Fibroblast of lung (primary cell): ENCODE data around the gene MMRN1. TPM values are rescaled to one million over a fixed set of nuclear protein-coding genes. Genes with fewer than 3 reads are reported as not detected.

Experiments used
- DNase-seq, 2 donors: peaks; one replicate each; pipeline versions ENCODE4 v3.0.0 to v3.0.0-alpha.2; 2010; ENCODE audit warnings: low read depth in 2 of 2
- H2AFZ ChIP-seq: 2 replicates; pipeline ENCODE4 v1.5.1; 2012; ENCODE audit warnings: low read length, control low read depth, inconsistent platforms
- H3K27ac ChIP-seq: 2 replicates; pipeline ENCODE4 v1.5.1; 2011; ENCODE audit warnings: low read length, control low read depth; ENCODE audit not compliant: insufficient read depth
- H3K27me3 ChIP-seq: 2 replicates; pipeline ENCODE4 v1.5.1; 2011; ENCODE audit warnings: mild to moderate bottlenecking, low read length; ENCODE audit not compliant: control insufficient read depth, insufficient read depth
- H3K36me3 ChIP-seq: 2 replicates; pipeline ENCODE4 v1.5.1; 2011; ENCODE audit warnings: low read length; ENCODE audit not compliant: control insufficient read depth, insufficient read depth
- H3K4me1 ChIP-seq: 2 replicates; pipeline ENCODE4 v1.5.1; 2011; ENCODE audit warnings: low read length; ENCODE audit not compliant: control insufficient read depth, insufficient read depth; ENCODE audit errors: extremely low read depth
- H3K4me2 ChIP-seq: 2 replicates; pipeline ENCODE4 v1.5.1; 2011; ENCODE audit warnings: low read length, control low read depth; ENCODE audit not compliant: insufficient read depth; ENCODE audit errors: extremely low read depth
- H3K4me3 ChIP-seq, 4 experiments: fragments of 200-600 bp in 1 of 4; sonication (generic) in 1 of 4; replicated peaks in 1 of 4; 2 replicates each; pipeline ENCODE4 v1.5.1; 2011 to 2016; ENCODE audit warnings: low read length in 4 of 4, low read depth in 3 of 4, mild to moderate bottlenecking in 3 of 4, control low read depth in 2 of 4, inconsistent platforms in 1 of 4, mixed read lengths in 1 of 4; ENCODE audit not compliant: insufficient read depth in 1 of 4; ENCODE audit errors: control extremely low read depth in 1 of 4
- H3K79me2 ChIP-seq: 2 replicates; pipeline ENCODE4 v1.5.1; 2012; ENCODE audit warnings: mild to moderate bottlenecking, low read length, inconsistent platforms; ENCODE audit not compliant: control insufficient read depth, insufficient read depth
- H3K9ac ChIP-seq: 2 replicates; pipeline ENCODE4 v1.5.1; 2011; ENCODE audit warnings: mild to moderate bottlenecking, low read length, control low read depth; ENCODE audit not compliant: insufficient read depth
- H3K9me3 ChIP-seq: 2 replicates; pipeline ENCODE4 v1.5.1; 2012; ENCODE audit warnings: low read depth, low read length; ENCODE audit not compliant: control insufficient read depth, insufficient read depth
- H4K20me1 ChIP-seq: 2 replicates; pipeline ENCODE4 v1.5.1; 2011; ENCODE audit warnings: low read length; ENCODE audit not compliant: control insufficient read depth, insufficient read depth; ENCODE audit errors: extremely low read depth
- CTCF ChIP-seq, 2 donors: IDR thresholded peaks in 1 of 2; conservative IDR thresholded peaks in 1 of 2; 1 replicate in 1 of 2; 2 replicates in 1 of 2; pipeline ENCODE4 v1.5.1; 2011 to 2012; ENCODE audit warnings: low read length in 2 of 2, control low read depth in 1 of 2, inconsistent platforms in 1 of 2, low read depth in 1 of 2, mild to moderate bottlenecking in 1 of 2
- EZH2 ChIP-seq: IDR thresholded peaks from 2 replicates; pipeline ENCODE4 v1.5.1; 2012; ENCODE audit warnings: low read length, control low read depth, mild to moderate bottlenecking; ENCODE audit errors: missing control alignments
- polyA plus RNA-seq, 2 donors: library from polyadenylated mRNA; depleted of rRNA in 1 of 2; stranded (reverse) in 1 of 2; unstranded in 1 of 2; fragments of >200 nt; gene quantifications; 2 replicates each; pipeline ENCODE4 v1.2.1, GENCODE V29; 2011 to 2012; ENCODE audit warnings: missing spikeins in 1 of 2
- total RNA-seq: library from RNA; depleted of rRNA; stranded (reverse); fragments of >200 nt; gene quantifications from 2 replicates; pipeline ENCODE4 v1.2.1, GENCODE V29; 2014

The MMRN1 gene
- total and polyA plus RNA-seq, 2 donors (not counting 1 experiment from before 2014, with no cell fraction given), result under 0.01 TPM; not detected in 1

GRCh38 chr4:90001023-90001422 is 106.4 kb downstream of the MMRN1 start:
- H4K20me1 ChIP-seq, result no peaks in the 10 kb centered on the region
- no peak overlapping the region for H2AFZ ChIP-seq
- no peak overlapping the region for H3K9ac ChIP-seq
- no peaks in the 10 kb centered on the region for H3K27me3 ChIP-seq
- H3K4me1 ChIP-seq, result no peaks in the 10 kb centered on the region
- H3K79me2 ChIP-seq, result no peaks in the 10 kb centered on the region
- TF ChIP-seq EZH2 (no peak), CTCF (conservative IDR thresholded peaks at IDR 0.05 in 1 of 2, IDR thresholded peaks at IDR 0.05 in 1 of 2; ENCODE audit: low read depth in 1 of 2, low read length in 2 of 2) (no peak)
- H3K36me3 ChIP-seq, result no peaks in the 10 kb centered on the region
- H3K4me2 ChIP-seq, result no peak overlapping the region
- no peaks in the 10 kb centered on the region for H3K9me3 ChIP-seq
- no peak for DNase-seq
- H3K4me3 ChIP-seq, result no peak overlapping the region
- H3K27ac ChIP-seq, result no peak overlapping the region

- no peak overlapping the region for H3K4me3 ChIP-seq
- H3K4me2 ChIP-seq, result no peak overlapping the region
- H3K36me3 ChIP-seq, result no peaks in the 10 kb centered on the region
- no peak for DNase-seq
- TF ChIP-seq EZH2 (no peak), CTCF (conservative IDR thresholded peaks at IDR 0.05 in 1 of 2, IDR thresholded peaks at IDR 0.05 in 1 of 2; ENCODE audit: low read depth in 1 of 2, low read length in 2 of 2) (no peak)
- H3K79me2 ChIP-seq, result no peaks in the 10 kb centered on the region
- H3K27ac ChIP-seq, result no peak overlapping the region
- H4K20me1 ChIP-seq, result no peaks in the 10 kb centered on the region
- no peak overlapping the region for H2AFZ ChIP-seq
- no peaks in the 10 kb centered on the region for H3K9me3 ChIP-seq
- H3K27me3 ChIP-seq, result no peaks in the 10 kb centered on the region
- H3K9ac ChIP-seq, result no peak overlapping the region
- H3K4me1 ChIP-seq, result no peaks in the 10 kb centered on the region
Observed at GRCh38 chr4:90002441-90003062, 107.9 kb downstream of the MMRN1 start.

Other genes starting within 250 kb of the MMRN1 start
- gene SNCA, start 57.7 kb upstream of the MMRN1 start, total RNA-seq, result 6.8 and 7.7 TPM in 2 replicates
- 0.95 and 5.6 TPM in 2 replicates for gene SNCA, start 57.7 kb upstream of the MMRN1 start, polyA plus RNA-seq
- gene CCSER1, start 232.5 kb downstream of the MMRN1 start, total RNA-seq, result under 0.01 TPM in 2 replicates
- gene CCSER1, start 232.5 kb downstream of the MMRN1 start, polyA plus RNA-seq, result not detected in 2 replicates